GM23248 (cell line): Measurements from ENCODE around the gene NPC1. TPM values are rescaled to one million over a fixed set of nuclear protein-coding genes. Genes with fewer than 3 reads are reported as not detected.

ENCODE experiments used
- DNase-seq: peaks from one replicate; pipeline ENCODE4 v3.0.0-alpha.2; 2015
- H2AFZ ChIP-seq: fragments of 200-600 bp; sonication (generic); 2 replicates; pipeline ENCODE4 v1.6.1; 2016; ENCODE audit warnings: antibody characterized with exemption
- H3F3A ChIP-seq: fragments of 200-600 bp; sonication (generic); 2 replicates; pipeline ENCODE4 v1.6.1; 2016; ENCODE audit warnings: mild to moderate bottlenecking, antibody characterized with exemption, mixed run types; ENCODE audit not compliant: insufficient read depth
- H3K27ac ChIP-seq: fragments of 200-600 bp; sonication (generic); 2 replicates; pipeline ENCODE4 v1.5.1; 2016; ENCODE audit warnings: mild to moderate bottlenecking
- H3K27me3 ChIP-seq: fragments of 200-600 bp; sonication (generic); replicated peaks from 2 replicates; pipeline ENCODE4 v1.6.1; 2016; ENCODE audit warnings: mild to moderate bottlenecking; ENCODE audit not compliant: insufficient read depth
- H3K36me3 ChIP-seq: fragments of 200-600 bp; sonication (generic); 2 replicates; pipeline ENCODE4 v1.6.1; 2016; ENCODE audit warnings: low read depth, mild to moderate bottlenecking
- H3K4me1 ChIP-seq: fragments of 200-600 bp; sonication (generic); 2 replicates; pipeline ENCODE4 v1.6.1; 2016; ENCODE audit warnings: mild to moderate bottlenecking; ENCODE audit not compliant: insufficient read depth
- H3K4me2 ChIP-seq: fragments of 200-600 bp; sonication (generic); one replicate; pipeline ENCODE4 v1.6.1; 2016; ENCODE audit warnings: mild to moderate bottlenecking; ENCODE audit not compliant: unreplicated experiment
- H3K4me3 ChIP-seq: fragments of 200-600 bp; sonication (generic); 2 replicates; pipeline ENCODE4 v1.5.1; 2016; ENCODE audit warnings: mild to moderate bottlenecking
- H3K79me2 ChIP-seq: fragments of 200-600 bp; sonication (generic); 2 replicates; pipeline ENCODE4 v1.6.1; 2016; ENCODE audit warnings: mild to moderate bottlenecking; ENCODE audit not compliant: insufficient read depth
- H3K9ac ChIP-seq: fragments of 200-600 bp; sonication (generic); 2 replicates; pipeline ENCODE4 v1.6.1; 2016; ENCODE audit warnings: mild to moderate bottlenecking
- H3K9me2 ChIP-seq: fragments of 200-600 bp; sonication (generic); 2 replicates; pipeline ENCODE4 v1.6.1; 2016; ENCODE audit warnings: mixed run types, mild to moderate bottlenecking, moderate library complexity; ENCODE audit not compliant: insufficient read depth
- H3K9me3 ChIP-seq: fragments of 200-600 bp; sonication (generic); one replicate; pipeline ENCODE4 v1.6.1; 2017; ENCODE audit warnings: low read depth
- H4K20me1 ChIP-seq: fragments of 200-600 bp; sonication (generic); 2 replicates; pipeline ENCODE4 v1.6.0; 2016; ENCODE audit not compliant: insufficient read depth
- EZH2 ChIP-seq: fragments of 200-600 bp; sonication (generic); IDR thresholded peaks from 2 replicates; pipeline ENCODE4 v1.6.1; 2018; ENCODE audit warnings: antibody characterized with exemption, mild to moderate bottlenecking; ENCODE audit not compliant: insufficient read depth, poor library complexity, severe bottlenecking
- EZH2phosphoT487 ChIP-seq: fragments of 200-600 bp; sonication (generic); IDR thresholded peaks from 2 replicates; pipeline ENCODE4 v1.6.1; 2018; ENCODE audit warnings: antibody characterized with exemption, moderate library complexity, mild to moderate bottlenecking, low read depth; ENCODE audit not compliant: insufficient read depth
- WGBS, 2 experiments: methylation state at CpG; one replicate each; pipeline ENCODE4 v1.1.6; 2015 to 2017; ENCODE audit warnings: low lambda C conversion rate in 2 of 2, low coverage in 1 of 2; ENCODE audit errors: missing lambda C conversion rate in 2 of 2; 5-methylcytosine and 5-hydroxymethylcytosine counted together
- in situ Hi-C: fragments of 300-500 bp; cut with MboI; formaldehyde crosslinking; loops from 2 replicates; pipeline ENCODE4 v1.15.0; 2020
- polyA plus RNA-seq: library from polyadenylated mRNA; unstranded; fragments of >200 nt; fragmentation: Nextera tagmentation; extraction: Ambion mirVana; gene quantifications from 2 replicates; pipeline ENCODE4 v1.2.1, GENCODE V29; 2016
- total RNA-seq: library from RNA; depleted of rRNA; stranded (reverse); fragments of >200 nt; shearing (Covaris generic); gene quantifications from 2 replicates; pipeline ENCODE4 v1.2.3, GENCODE V29; 2014

The NPC1 gene
- total and polyA plus RNA-seq, 2 experiments from 2014 or later = 28.1 to 28.7 TPM

- H3K79me2 ChIP-seq = no peaks in the 10 kb centered on the region
- H3K9me2 ChIP-seq = no peaks in the 10 kb centered on the region
- H3F3A ChIP-seq = peaks cover 9% of the 10 kb centered on the region; the same call in 1 of the 2 replicates
- H3K36me3 ChIP-seq = peaks cover 65% of the 10 kb centered on the region
- TF ChIP-seq EZH2phosphoT487 = no peak
- TF ChIP-seq EZH2 = no peak
- no peak for DNase-seq
- no peaks in the 10 kb centered on the region for H4K20me1 ChIP-seq
- no peak overlapping the region for H3K4me3 ChIP-seq
- no peaks in the 10 kb centered on the region for H3K4me1 ChIP-seq
- H3K27ac ChIP-seq = no peak overlapping the region
- no peaks in the 10 kb centered on the region for H3K27me3 ChIP-seq
- in situ Hi-C loops = no loop called here
- 99% methylated on average over 7 of the region's 7 CpGs for WGBS, 2 experiments
- H2AFZ ChIP-seq = no peak overlapping the region
- H3K9me3 ChIP-seq = no peaks in the 10 kb centered on the region
- no peak overlapping the region for H3K9ac ChIP-seq
- no peak overlapping the region for H3K4me2 ChIP-seq
These were observed 49.0 kb downstream of the NPC1 start for GRCh38 chr18:23537274-23537673.

GRCh38 chr18:23536204-23536603, 50.1 kb downstream of the NPC1 start:
- no peaks in the 10 kb centered on the region for H3K79me2 ChIP-seq
- TF ChIP-seq EZH2phosphoT487 (no peak), EZH2 (no peak)
- H3K9me2 ChIP-seq = no peaks in the 10 kb centered on the region
- H4K20me1 ChIP-seq = no peaks in the 10 kb centered on the region
- no peak overlapping the region for H3K27ac ChIP-seq
- peaks cover 9% of the 10 kb centered on the region; the same call in 1 of the 2 replicates for H3F3A ChIP-seq
- DNase-seq = no peak
- in situ Hi-C loops = no loop called here
- H3K4me2 ChIP-seq = no peak overlapping the region
- no peak overlapping the region for H2AFZ ChIP-seq
- H3K36me3 ChIP-seq = peaks cover 74% of the 10 kb centered on the region
- no peaks in the 10 kb centered on the region for H3K4me1 ChIP-seq
- WGBS, 2 experiments = 97 to 98% methylated on average over 5 of the region's 5 CpGs
- H3K27me3 ChIP-seq = no peaks in the 10 kb centered on the region
- no peak overlapping the region for H3K4me3 ChIP-seq
- no peak overlapping the region for H3K9ac ChIP-seq
- H3K9me3 ChIP-seq = no peaks in the 10 kb centered on the region

GRCh38 chr18:23534276-23534675, 52.0 kb downstream of the NPC1 start:
- H3K27me3 ChIP-seq = no peaks in the 10 kb centered on the region
- no peak for DNase-seq
- no peaks in the 10 kb centered on the region for H4K20me1 ChIP-seq
- WGBS, 2 experiments = 97 to 98% methylated on average over 16 of the region's 16 CpGs
- in situ Hi-C loops = no loop called here
- H3K4me3 ChIP-seq = no peak overlapping the region
- no peak overlapping the region for H3K9ac ChIP-seq
- no peak overlapping the region for H3K4me2 ChIP-seq
- H2AFZ ChIP-seq = no peak overlapping the region
- H3K27ac ChIP-seq = no peak overlapping the region
- no peaks in the 10 kb centered on the region for H3K9me2 ChIP-seq
- H3K9me3 ChIP-seq = no peaks in the 10 kb centered on the region
- H3F3A ChIP-seq = peaks cover 24% of the 10 kb centered on the region
- H3K4me1 ChIP-seq = peaks cover 11% of the 10 kb centered on the region
- peaks cover 71% of the 10 kb centered on the region for H3K36me3 ChIP-seq
- TF ChIP-seq EZH2phosphoT487 = no peak
- TF ChIP-seq EZH2 = no peak
- no peaks in the 10 kb centered on the region for H3K79me2 ChIP-seq

- Histone ChIP-seq H3K4me3 (no peak overlapping the region), H3K79me2 (no peaks in the 10 kb centered on the region), H3K27ac (no peak overlapping the region), H3K4me2 (no peak overlapping the region), H4K20me1 (no peaks in the 10 kb centered on the region), H3F3A (peaks cover 37% of the 10 kb centered on the region), H3K36me3 (peaks cover 61% of the 10 kb centered on the region; the same call in 1 of the 2 replicates), H3K9me3 (no peaks in the 10 kb centered on the region), H3K27me3 (no peaks in the 10 kb centered on the region), H3K9ac (no peak overlapping the region), H2AFZ (no peak overlapping the region), H3K4me1 (peaks cover 25% of the 10 kb centered on the region), H3K9me2 (no peaks in the 10 kb centered on the region)
- TF ChIP-seq EZH2phosphoT487 (no peak), EZH2 (no peak)
- no peak for DNase-seq
- WGBS, 2 experiments = 16 to 19% methylated on average over 4 of the region's 4 CpGs
- in situ Hi-C loops = no loop called here
These were observed 53.5 kb downstream of the NPC1 start for GRCh38 chr18:23532848-23533247.

GRCh38 chr18:23531912-23532311, 54.4 kb downstream of the NPC1 start:
- H3K4me2 ChIP-seq = no peak overlapping the region
- no peak for DNase-seq

More at GRCh38 chr18:23531912-23532311, 54.4 kb downstream of the NPC1 start:
- Histone ChIP-seq H4K20me1 (no peaks in the 10 kb centered on the region), H3K9me3 (no peaks in the 10 kb centered on the region), H3K4me1 (peaks cover 26% of the 10 kb centered on the region), H3K9ac (no peak overlapping the region), H3K9me2 (no peaks in the 10 kb centered on the region), H3F3A (peaks cover 37% of the 10 kb centered on the region), H3K36me3 (peaks cover 56% of the 10 kb centered on the region; the same call in 1 of the 2 replicates), H3K27me3 (no peaks in the 10 kb centered on the region), H3K79me2 (no peaks in the 10 kb centered on the region), H3K4me3 (no peak overlapping the region), H3K27ac (no peak overlapping the region), H2AFZ (no peak overlapping the region)
- in situ Hi-C loops = no loop called here
- 98 to 99% methylated on average over 13 of the region's 13 CpGs for WGBS, 2 experiments
- TF ChIP-seq EZH2phosphoT487 (no peak), EZH2 (no peak)
